GM18867 (cell line): ENCODE measurements around the gene NF1.
"Not testable (repeated sequence)": the region's sequence is repeated elsewhere in the genome, so short reads cannot be mapped to it uniquely, and the experiment has no call there.

ENCODE experiments used
- ATAC-seq: cut with Tn5 transposase; IDR thresholded peaks from one replicate; pipeline ENCODE4 v1.9.1; 2021; ENCODE audit warnings: mild to moderate bottlenecking, moderate library complexity; ENCODE audit not compliant: unreplicated experiment

NF1 gene

DNA sequence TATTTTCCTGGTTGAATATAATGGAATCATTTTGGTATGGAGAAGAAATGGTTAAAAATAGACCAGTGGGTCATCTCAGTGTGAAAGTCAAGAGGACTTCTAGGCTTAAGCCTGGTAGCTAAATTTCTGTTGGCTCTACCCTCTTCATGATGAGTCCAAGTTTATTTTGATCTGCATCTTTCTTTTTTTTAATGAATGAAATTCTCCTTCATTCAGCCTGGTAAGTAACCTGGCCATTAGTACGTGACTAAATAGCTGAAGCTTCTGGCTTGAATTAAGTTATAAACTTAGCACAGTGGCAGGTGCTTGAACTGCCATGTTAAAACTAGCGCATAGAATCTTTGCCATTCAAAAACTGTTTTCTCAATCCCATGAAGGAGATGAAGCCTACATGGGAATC lies 28.0 kb downstream of the NF1 start:
- no peak for ATAC-seq

DNA sequence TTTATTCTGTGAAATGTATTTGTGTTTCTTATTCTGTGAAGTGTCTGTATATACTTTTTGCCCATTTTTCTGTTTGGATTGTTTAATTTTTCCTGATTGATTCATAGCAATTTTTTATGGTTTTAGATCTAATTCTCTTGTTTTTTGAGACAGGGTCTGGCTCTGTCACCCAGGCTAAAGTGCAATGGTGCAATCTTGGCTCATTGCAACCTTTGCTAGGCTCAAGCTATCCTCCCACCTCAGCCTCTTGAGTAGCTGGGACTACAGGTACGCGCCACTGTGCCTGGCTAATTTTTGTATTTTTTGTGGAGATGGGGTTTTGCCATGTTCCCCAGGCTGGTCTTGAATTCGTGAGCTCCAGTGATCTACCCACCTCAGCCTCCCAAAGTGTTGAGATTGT lies 31.5 kb downstream of the NF1 start:
- no peak for ATAC-seq

DNA sequence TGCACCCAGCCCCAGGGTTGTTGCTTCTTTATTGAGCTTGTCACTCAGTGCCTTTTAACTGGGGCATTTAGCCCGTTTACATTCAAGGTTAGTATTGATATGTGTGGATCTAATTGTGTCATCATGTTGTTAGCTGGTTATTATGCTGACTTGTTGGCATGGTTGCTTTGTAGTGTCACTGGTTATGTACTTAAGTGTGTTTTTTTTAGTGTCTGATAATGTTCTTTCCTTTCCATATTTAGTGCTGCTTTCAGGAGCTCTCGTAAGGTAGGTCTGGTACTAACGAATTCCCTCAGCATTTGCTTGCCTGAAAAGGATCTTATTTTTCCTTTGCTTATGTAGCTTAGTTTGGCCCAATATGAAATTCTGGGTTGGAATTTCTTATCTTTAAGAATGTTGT lies 33.5 kb downstream of the NF1 start:
- ATAC-seq: no peak

DNA sequence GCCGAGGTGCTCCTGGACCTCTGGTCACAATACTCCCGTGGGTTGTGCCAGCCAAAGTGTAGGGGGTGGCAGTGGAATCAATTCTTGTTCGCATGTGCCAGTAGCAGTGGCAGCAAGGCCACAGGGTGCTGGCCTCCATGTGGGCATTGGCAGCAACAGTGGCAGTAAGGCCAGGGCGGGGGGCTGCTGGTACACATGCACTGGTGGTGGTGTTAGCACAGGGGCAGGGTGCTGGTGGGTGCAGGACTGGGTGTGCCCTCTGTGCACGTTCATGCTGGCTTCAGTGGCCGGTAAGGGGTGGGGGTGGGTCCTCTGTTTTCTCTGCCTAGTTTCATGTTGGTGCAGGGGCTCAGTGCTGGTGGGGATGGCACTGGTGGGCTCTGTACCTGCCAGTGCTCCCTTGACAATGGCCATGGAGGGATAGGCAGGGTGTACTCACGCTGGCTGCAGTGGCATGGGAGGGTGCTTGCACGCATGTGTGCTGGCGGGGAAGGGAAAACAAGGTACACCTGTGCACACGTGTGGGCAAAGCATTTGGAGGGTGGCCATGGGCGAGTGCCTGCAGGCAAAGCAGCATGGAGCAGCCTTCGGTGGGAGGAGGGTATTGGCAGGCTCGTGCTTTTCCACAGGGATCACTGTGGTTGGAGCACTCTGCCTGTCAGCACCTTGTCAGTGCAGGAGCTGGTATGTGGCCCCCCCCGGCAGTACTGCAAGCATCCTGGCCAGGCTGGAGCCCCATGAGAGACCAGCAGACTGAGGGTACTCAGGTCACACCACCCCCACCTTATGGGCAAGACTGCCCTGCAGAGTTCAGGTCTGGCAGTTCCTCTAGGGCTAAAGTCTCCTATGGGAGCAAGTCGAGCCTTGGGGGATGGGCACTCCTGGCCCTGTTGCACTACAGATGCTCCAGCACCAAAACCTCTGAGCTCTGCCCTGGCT lies 35.8 kb downstream of the NF1 start:
- no peak for ATAC-seq

DNA sequence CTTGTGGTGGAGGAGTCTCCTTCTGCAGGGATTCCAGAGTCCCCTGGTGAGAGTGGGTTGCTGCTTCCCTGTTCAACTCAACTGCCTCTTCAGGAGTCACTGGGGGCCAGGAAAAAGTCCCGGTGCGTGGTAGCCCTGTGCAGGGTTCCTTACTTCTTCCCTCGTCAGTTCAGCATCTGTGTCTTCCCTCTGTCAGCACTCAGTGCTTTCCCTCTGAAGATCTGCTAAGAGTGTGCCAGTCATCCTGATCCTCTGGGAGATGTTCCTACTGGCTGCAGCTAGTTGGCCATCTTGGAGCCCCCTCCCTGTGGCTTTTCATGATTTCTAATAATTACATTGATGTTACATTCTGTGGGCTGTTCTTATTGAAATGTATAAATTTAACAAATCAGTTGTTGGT lies 36.5 kb downstream of the NF1 start:
- ATAC-seq: no peak

DNA sequence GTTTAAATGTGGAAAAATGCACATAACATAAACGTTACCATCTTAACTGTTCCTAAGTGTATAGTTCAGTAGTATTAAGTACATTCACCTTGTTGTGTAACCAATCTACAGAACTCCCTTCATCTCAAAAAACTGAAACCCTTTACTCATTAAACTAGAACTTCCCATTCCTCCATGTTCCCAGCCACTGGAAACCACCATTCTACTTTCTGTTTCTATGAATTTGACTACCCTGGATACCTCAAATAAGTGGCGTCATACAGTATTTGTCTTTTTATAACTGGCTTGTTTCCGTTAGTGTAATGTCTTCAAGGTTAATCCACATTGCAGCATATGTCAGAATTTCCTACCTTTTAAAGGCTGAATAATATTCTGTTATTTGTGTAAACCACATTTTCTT lies 38.2 kb downstream of the NF1 start:
- ATAC-seq: no peak

DNA sequence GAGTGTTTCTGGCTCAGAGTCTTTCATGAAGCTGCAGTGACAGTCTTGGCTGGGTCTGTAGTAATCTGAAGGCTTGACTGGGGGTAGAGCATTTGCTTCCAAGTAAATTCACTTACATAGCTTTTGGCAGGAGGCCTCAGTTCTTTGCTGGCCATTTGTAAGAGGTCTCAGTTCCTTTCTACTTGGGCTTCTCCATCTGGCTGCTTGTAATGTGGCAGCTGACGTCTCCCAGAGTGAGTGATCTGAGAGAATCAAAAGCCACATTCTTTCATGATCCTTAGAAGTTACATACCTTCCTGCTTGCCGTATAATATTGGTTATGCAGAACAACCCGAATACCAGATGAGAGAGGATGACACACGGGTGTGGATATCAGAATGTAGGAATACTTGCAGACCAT lies 39.8 kb downstream of the NF1 start:
- ATAC-seq: no peak

DNA sequence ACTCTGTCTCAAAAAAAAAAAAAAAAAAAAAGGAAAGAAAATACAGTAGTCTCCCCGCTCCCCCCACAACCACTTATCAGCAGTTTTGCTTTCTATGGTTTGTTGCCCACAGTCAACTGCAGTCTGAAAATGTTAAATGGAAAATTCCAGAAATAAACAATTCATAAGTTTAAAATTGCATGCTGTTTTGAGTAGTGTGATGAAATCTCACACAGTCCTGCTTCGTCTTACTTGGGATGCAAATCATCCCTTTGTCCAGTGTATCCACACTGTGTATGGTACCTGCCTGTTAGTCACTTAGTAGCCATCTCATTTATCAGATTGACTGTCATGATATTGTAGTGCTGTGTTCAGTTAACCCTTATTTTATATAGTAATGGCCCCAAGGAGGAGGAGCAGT lies 41.5 kb downstream of the NF1 start:
- ATAC-seq: no peak

DNA sequence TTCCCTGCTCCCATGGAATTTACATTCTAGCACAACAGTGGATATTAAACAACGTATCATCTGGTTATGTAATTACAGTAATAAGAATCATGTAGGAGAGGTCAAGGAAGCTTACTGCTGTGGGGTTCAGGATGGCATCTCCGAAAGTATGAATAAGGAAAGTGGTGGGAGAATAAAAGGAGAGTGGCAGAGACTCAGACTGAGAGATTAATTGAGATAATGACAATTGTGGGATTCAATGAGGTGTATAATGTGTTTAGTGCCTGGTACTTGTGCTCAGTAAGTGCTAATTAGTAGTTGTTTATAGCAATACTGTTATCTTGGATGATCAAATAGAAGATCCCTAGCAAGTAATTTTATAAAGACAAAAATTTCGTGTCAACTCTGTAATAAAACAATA lies 45.3 kb downstream of the NF1 start:
- no peak for ATAC-seq

DNA sequence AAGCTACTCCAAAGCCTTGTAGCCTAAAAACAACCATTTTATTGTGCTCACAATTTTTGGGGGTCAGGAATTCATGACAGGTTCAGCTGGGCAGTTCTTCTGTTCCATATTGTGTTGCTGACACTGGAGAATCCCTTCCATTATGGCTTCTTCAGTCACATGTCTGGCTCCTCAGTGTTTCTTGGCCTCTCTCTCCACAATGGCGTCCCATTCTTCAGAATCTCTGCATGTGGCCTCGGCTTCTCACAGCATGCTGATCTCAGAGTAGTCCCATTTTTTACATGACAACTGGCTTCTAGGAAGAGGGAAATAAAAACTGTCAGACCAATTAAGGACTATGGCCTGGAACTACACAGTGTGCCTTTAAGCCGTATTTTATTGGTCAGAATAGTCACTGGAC lies 49.7 kb downstream of the NF1 start:
- no peak for ATAC-seq

DNA sequence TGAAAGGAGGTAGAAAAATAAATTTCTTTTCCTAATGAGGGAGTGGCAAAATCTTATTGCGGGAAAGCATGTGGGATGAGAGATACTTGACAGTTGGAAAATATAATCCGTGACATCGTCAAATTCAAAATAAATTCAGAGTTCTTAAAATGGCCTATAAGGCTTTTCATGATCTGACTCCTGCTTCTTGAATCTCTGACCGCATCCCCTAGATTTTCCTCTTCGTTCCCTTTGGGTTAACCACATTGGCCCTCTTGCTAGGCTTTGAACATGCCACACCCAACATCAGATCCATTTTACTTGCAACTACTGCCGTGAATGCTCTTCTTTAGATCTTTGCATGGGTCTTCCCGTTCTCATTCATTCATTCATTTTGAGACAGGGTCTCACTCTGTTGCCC lies 50.1 kb downstream of the NF1 start:
- no peak for ATAC-seq

DNA sequence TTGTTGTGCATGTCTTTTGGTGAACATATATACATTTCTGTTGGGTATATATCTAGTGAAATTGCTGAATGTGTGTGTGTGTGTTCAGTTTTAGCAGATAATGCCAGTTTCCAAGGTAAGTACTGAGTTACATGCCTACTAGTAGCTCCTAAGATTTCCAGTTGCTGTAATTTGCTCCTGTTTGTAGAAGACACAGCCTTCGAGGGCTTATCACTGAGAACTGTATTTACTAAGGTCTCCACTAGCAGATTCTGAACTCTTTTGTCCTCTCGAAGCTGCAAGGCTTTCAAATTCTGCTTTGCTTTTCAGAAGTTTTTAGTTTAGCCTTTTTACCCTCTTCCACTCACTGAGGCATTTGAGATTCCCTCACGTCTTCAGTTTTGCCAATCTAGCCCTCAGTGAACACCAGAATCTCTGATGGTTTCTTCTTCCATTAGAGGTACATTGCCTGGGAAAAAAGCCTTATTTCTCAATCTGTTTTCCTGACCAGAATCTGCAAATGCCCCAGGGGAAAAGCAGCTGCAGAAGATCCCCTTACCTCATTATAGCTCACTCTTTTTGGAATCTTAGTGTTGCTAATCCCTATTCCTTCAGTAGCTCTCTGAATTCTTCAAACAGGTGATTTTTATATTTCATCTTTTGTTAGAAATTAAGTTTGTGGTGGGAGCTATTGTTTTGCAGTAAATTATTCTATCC lies 52.9 kb downstream of the NF1 start:
- no peak for ATAC-seq

DNA sequence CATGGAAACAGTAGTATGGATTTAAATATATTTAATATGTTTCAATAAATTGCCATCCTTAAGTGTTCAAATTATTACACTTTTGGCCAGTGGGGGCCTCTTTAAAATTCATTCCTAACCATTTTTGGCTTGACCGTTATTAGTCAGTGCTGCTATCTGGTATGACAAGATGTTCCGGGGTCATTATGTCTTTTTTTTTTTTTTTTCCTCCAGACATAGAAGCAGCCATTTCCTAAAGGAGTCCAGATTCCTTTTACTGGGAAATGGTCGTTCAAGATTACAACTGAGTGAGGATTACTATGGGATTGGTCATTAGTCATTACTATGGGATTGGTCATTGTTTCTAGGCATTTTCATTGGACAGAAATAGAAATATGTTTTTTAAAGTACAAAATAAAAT lies 53.4 kb downstream of the NF1 start:
- no peak for ATAC-seq

DNA sequence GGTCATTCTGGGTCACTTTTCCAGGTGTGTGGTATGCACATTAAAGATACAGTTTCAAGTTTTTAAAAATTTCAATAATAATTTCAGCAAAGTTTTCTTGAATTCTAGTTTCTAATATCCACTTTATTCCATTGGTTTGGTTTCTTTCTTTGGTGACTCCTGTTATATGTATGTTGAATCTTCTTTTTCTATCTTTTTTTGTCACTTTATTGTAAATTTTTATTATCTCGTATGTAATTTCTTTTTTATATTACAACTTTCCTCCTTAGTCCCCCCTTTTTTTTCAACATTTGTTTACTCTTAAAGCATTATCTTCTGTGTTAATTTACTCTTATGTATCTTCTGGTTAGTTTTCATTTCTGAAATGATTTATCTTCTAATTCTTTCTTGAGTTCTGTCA lies 57.5 kb downstream of the NF1 start:
- no peak for ATAC-seq

DNA sequence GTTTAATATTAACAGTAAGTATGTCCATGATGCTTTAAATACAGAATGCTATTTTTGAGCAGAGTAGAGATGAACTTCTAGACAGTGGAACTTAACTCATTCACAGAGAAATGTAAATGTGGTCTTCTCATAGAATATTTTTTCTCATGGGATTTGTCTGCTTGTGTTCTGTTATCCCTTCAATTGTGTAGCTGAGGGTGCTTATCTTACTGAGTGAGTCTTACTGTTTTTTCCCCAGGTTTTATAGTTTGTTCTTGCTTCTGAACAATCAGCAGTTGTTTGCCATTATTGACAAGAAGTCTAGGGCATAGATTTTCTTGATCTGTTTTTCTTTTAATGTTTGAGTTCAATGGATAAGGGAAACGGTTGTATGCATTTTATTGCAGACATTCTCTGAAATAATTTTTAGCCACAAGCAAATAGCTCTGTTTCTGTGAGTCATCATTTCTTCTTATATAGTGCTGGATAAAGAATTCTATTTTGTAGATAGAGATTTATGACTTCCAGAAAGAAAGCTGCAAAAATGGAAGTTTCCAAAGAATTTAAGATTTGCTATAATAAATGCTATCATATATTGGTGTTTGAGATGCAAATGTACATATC lies 60.5 kb downstream of the NF1 start:
- no peak for ATAC-seq

DNA sequence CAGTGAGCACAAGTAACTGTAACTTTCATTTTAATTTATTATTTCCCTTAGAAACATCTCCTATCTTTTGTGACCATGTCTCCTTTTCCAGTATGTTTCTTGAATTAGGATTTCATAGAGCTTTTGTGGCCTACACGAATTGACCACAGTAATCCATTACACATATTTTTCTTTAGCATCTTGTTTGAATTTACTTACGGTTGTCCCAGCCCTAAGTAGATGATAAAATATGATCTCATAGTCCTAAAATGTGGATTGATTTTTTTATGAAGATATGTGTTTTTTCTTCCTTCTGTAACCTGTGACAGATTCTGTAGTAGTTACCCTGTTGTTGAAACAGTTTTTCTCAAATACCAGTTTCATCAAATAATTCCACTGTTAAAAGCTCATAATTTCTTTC lies 61.5 kb downstream of the NF1 start:
- ATAC-seq: no peak

DNA sequence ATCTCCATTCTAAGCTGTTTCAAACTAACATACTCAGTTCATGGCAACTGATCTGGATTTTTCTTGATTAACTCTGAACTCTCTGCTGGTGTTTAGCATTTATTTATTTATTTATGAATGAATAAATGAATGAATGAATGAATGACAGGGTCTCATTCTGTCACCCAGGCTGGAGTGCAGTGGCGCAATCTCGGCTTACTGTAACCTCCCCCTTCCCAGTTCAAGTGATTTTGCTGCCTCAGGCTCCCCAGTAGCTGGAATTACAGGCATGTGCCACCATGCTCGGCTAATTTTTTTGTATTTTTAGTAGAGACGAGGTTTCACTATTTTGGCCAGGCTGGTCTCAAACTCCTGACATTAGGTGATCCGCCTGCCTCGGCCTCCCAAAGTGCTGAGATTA lies 62.1 kb downstream of the NF1 start:
- ATAC-seq: not testable (repeated sequence)

DNA sequence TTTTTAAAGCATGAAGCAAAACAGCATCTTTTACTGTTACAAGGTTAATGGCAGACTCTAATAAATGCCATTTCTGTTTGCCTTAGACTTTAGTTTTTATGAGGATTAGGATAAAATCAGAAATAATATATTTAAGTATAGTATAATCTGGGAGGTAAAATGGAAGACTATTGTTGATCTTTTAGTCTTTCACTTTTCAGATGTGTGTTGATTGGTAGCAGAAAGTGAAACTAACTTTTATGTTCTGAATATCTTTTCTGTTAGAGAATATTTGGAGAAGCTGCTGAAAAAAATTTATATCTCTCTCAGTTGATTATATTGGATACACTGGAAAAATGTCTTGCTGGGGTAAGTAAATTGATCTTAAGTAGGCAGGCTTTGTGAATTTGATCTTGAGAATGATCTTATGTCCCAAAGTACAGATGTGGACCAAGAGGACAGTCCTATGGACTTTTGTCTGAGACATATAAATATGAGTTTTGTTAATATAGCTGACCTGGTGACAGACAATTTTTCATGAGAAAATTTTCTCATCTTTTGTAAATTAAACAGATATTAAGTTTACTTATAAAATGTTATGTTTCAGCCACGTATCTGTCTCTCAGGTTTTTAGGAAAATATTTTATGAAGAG lies 64.1 kb downstream of the NF1 start:
- ATAC-seq: no peak

DNA sequence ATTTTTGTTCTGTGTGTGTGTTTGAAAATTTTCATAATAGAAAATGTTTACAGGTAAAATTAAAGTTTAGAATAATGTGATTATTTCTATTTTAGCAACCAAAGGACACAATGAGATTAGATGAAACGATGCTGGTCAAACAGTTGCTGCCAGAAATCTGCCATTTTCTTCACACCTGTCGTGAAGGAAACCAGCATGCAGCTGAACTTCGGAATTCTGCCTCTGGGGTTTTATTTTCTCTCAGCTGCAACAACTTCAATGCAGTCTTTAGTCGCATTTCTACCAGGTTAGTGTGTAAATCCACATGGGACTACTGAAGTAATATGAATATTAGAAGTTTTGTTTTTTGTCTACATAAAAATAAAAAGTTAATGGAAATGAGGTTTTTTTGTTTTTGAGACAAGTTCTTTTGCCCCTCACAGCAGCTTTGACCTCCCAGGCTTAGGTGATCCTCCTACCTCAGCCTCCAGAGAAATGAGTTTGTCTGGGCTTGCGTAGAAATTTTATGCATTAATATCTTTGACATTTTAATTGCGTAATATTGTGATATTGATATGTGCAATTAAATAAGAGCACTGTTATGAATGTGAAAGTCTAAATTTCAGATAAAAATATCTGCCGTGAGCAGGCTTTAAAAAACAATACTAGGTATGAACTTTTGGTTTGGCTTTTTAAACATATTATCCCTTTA lies 68.5 kb downstream of the NF1 start:
- ATAC-seq: no peak

DNA sequence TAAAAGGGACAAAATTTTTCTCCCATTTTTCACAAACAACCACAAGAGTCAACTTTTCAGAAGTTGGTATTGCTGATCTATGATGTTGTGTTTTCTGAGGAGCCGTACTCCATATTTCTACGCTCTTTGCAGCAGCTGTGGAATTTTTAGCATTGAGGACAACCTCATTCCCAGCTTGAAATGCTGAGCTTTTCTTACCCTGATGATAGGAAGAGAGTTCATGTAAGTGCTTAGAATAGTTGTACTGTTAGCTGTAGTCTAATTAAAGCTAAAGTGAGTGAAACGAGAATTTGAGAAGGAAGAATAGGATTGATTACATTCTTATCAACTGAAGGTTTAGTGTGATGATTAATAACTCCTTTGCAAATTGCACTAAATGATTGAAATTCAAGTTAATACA lies 72.3 kb downstream of the NF1 start:
- ATAC-seq: no peak

DNA sequence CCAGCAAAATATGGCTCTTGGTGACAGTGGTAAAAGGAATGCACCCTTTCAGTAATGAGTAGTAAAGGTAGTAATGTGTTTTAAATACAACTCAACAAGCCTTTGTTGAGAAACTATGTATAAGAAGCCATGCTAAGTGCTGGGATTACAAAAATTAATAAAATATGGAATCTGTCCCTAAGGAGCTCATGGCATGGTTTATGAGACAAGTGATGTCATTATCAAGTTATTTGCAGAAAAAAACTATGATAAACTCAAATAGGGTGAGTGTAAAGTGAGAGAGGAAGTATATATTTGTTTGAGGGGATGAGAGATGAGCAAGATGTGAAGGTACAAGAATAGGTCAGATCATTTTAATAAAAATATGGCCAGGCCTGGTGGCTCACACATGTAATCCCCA lies 76.9 kb downstream of the NF1 start:
- no peak for ATAC-seq
